SK-N-MC (cell line): ENCODE data around the gene VAV1.

Experiments used
- EZH2 ChIP-seq: fragments of 200-600 bp; sonication (generic); IDR thresholded peaks from one replicate; pipeline ENCODE4 v1.6.1; 2017; ENCODE audit warnings: antibody characterized with exemption
- FOXP2 ChIP-seq: optimal IDR thresholded peaks from 2 replicates; pipeline ENCODE3; 2011; ENCODE audit warnings: mild to moderate bottlenecking, moderate library complexity; ENCODE audit not compliant: insufficient read depth; ENCODE audit errors: extremely low read length, control extremely low read depth

GRCh38 chr19:6725513-6726231 is 46.8 kb upstream of the VAV1 start:
- TF ChIP-seq FOXP2 (no peak), EZH2 (no peak)
